COR-L47 (cell line): ENCODE results near the gene ATP5PD.

Source experiments
- DNase-seq: peaks from one replicate; lab custom pipeline; 2025; lab: John Stamatoyannopoulos, UW

ATP5PD gene

DNA sequence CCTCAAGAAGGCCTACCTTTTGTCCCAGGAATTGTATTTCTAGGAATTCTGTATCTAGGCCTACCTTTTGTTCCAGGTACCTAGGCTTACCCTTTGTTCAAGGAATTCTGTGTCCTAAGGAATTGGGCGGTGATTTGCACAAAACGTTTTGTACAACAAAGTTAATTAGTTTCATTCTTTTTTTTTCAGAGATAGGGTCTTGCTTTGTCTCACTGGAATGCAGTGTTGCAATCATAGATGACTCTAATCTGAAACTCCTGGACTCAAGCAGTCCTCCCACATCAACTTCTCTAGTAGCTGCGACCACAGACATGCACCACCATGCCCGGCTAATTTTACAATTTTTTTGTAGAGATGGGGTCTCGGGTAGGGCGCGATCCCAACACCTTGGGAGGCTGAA, 52.3 kb downstream of the ATP5PD start:
- DNase-seq, result no peak

DNA sequence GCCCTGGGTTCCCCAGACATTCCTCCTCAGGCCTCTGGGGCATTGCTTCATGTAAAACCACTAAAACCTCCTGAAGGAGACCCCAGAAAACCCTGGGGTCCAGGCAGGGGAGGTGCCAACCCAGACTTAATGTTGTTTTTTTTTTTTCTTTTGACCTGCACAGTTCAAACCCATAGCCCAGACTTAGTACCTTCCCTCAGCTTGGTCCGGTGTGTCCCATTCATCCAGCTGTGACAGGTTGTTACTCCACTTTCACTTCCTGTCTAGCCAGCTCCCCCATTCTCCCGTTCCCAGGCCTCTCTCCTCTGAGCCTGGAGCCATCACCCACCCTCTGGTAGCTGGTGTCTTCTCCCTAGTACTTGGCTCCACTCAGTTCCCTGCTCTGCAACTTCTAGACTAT, 54.5 kb downstream of the ATP5PD start:
- DNase-seq, result no peak

DNA sequence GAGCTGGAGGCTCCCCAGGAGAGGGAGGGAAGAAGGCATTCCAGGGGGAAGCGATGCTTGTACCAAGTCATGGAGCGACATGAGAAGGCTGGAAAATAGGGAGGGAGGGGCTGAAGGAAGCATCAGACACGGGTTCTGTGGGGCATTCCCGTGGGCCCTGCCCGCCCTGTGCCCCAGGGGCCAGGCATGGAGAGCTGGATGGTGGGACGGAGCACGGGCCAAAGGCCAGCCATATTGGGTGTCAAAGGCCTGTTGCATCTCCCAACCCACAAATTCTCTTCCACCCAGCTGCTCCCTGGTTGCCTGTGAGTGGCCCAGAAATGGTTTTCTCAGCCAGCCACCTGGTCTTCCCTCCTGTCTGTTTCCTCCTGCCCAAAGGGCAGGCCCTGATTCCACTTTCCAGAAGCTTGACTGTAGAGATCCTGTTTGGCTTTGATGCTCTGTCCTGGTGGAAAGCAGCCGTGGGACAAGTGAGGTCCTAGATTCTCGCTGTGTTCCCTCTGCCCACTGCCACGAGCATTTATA, 56.1 kb downstream of the ATP5PD start:
- no peak for DNase-seq
